Ishikawa (cell line): ENCODE results near the gene SEMA6D.

Experiments
- CEBPB ChIP-seq: IDR thresholded peaks from 2 replicates; pipeline ENCODE4 v1.6.1; 2012
- CREB1 ChIP-seq: IDR thresholded peaks from 2 replicates; pipeline ENCODE4 v1.6.1; 2012; ENCODE audit warnings: low read depth
- EGR1 ChIP-seq: IDR thresholded peaks from 2 replicates; pipeline ENCODE4 v1.6.1; 2012
- EP300 ChIP-seq: IDR thresholded peaks from 2 replicates; pipeline ENCODE4 v1.6.1; 2012; ENCODE audit warnings: borderline replicate concordance
- FOXM1 ChIP-seq: IDR thresholded peaks from 2 replicates; pipeline ENCODE4 v1.6.1; 2012; ENCODE audit warnings: low read depth, borderline replicate concordance
- MAX ChIP-seq: IDR thresholded peaks from 2 replicates; pipeline ENCODE4 v1.6.1; 2012
- NFIC ChIP-seq: IDR thresholded peaks from 2 replicates; pipeline ENCODE4 v1.6.1; 2012
- RAD21 ChIP-seq: IDR thresholded peaks from 2 replicates; pipeline ENCODE4 v1.6.1; 2012; ENCODE audit warnings: low read depth
- REST ChIP-seq: IDR thresholded peaks from 2 replicates; pipeline ENCODE4 v1.6.1; 2012; ENCODE audit warnings: low read depth, mild to moderate bottlenecking
- TAF1 ChIP-seq: IDR thresholded peaks from 2 replicates; pipeline ENCODE4 v1.6.1; 2012; ENCODE audit warnings: low read depth, mild to moderate bottlenecking
- TCF12 ChIP-seq: IDR thresholded peaks from 2 replicates; pipeline ENCODE4 v1.6.1; 2012; ENCODE audit warnings: low read depth
- TEAD4 ChIP-seq: IDR thresholded peaks from 2 replicates; pipeline ENCODE4 v1.6.1; 2012
- USF1 ChIP-seq: IDR thresholded peaks from 2 replicates; pipeline ENCODE4 v1.6.1; 2012
- YY1 ChIP-seq: IDR thresholded peaks from 2 replicates; pipeline ENCODE4 v1.6.1; 2012; ENCODE audit warnings: low read depth
- ZBTB7A ChIP-seq: IDR thresholded peaks from 2 replicates; pipeline ENCODE4 v1.6.1; 2012; ENCODE audit warnings: low read depth

Gene SEMA6D

GRCh38 chr15:47673232-47673761, 44.0 kb upstream of the SEMA6D start:
- TF ChIP-seq CREB1 (no peak), YY1 (no peak), CEBPB (no peak), USF1 (no peak), TAF1 (no peak), REST (no peak), TEAD4 (no peak), MAX (no peak), EP300 (no peak), FOXM1 (no peak), EGR1 (no peak), NFIC (no peak), ZBTB7A (no peak), RAD21 (no peak), TCF12 (no peak)

- no peak for TF ChIP-seq EGR1
- TF ChIP-seq TCF12, result no peak
These were observed 42.6 kb upstream of the SEMA6D start for GRCh38 chr15:47674586-47675232.

- TF ChIP-seq USF1, result no peak
- no peak for TF ChIP-seq NFIC
- no peak for TF ChIP-seq TAF1
- no peak for TF ChIP-seq REST
- TF ChIP-seq CREB1, result no peak
- no peak for TF ChIP-seq TCF12
- TF ChIP-seq RAD21, result no peak
- TF ChIP-seq EP300, result no peak
- TF ChIP-seq FOXM1, result no peak
- no peak for TF ChIP-seq YY1
- TF ChIP-seq MAX, result no peak
- no peak for TF ChIP-seq ZBTB7A
- TF ChIP-seq TEAD4, result no peak
- TF ChIP-seq EGR1, result no peak
These were observed 41.6 kb upstream of the SEMA6D start for GRCh38 chr15:47675735-47676134.

- TF ChIP-seq EP300, result no peak
- TF ChIP-seq NFIC, result no peak
- no peak for TF ChIP-seq REST
- TF ChIP-seq ZBTB7A, result no peak
- TF ChIP-seq MAX, result no peak
- no peak for TF ChIP-seq CEBPB
- TF ChIP-seq TCF12, result no peak
- TF ChIP-seq CREB1, result no peak
- no peak for TF ChIP-seq RAD21
- no peak for TF ChIP-seq FOXM1
- no peak for TF ChIP-seq TEAD4
- no peak for TF ChIP-seq EGR1
- TF ChIP-seq TAF1, result no peak
- no peak for TF ChIP-seq YY1
- no peak for TF ChIP-seq USF1
These were observed 39.3 kb upstream of the SEMA6D start for GRCh38 chr15:47678040-47678439.
